Measurements from ENCODE around the gene NLRX1.
"Not testable (repeated sequence)": the region's sequence is repeated elsewhere in the genome, so short reads cannot be mapped to it uniquely, and the experiment has no call there.

The NLRX1 gene, protein sequence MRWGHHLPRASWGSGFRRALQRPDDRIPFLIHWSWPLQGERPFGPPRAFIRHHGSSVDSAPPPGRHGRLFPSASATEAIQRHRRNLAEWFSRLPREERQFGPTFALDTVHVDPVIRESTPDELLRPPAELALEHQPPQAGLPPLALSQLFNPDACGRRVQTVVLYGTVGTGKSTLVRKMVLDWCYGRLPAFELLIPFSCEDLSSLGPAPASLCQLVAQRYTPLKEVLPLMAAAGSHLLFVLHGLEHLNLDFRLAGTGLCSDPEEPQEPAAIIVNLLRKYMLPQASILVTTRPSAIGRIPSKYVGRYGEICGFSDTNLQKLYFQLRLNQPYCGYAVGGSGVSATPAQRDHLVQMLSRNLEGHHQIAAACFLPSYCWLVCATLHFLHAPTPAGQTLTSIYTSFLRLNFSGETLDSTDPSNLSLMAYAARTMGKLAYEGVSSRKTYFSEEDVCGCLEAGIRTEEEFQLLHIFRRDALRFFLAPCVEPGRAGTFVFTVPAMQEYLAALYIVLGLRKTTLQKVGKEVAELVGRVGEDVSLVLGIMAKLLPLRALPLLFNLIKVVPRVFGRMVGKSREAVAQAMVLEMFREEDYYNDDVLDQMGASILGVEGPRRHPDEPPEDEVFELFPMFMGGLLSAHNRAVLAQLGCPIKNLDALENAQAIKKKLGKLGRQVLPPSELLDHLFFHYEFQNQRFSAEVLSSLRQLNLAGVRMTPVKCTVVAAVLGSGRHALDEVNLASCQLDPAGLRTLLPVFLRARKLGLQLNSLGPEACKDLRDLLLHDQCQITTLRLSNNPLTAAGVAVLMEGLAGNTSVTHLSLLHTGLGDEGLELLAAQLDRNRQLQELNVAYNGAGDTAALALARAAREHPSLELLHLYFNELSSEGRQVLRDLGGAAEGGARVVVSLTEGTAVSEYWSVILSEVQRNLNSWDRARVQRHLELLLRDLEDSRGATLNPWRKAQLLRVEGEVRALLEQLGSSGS

DNA sequence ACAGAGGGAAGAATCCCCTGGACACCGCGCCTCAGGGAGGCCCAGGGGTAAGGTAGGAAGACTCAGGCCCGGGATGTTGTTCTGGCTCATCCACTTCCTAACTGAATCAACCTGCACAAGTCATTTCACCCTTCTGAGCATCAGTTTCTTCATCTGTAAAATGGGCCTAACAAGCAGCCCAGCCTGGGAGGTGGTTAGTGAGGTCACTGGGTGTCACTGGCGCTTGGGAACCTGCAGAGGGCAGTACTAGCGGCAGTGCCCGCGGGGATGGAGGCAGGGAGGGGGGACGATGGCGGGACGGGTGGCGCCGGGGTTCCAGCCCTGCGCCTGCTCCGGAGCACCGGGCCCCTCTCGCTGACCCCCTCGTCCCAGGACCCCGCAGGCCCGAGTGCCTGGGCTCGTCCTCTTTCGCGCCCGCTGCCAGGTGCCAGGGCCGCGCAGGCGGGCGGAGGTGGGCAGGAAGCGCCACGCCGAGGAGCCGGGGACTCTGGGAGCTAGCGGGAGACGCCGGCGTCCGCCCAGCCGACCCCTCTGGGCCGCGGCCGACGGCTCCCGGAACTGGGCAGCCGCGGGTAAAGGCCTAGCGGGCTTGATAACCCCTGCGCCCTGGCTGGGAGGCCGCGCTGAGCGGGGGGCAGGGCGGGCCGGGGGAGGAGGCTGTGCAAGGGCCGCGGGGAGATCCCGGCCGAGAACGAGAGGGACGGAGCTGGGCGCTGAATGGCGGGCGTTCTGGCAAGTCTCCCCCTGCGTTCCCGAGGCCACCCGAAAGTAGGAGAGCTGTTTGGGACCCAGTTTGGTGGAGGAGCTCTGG, at the start of gene NLRX1:
TSS of gene NLRX1 (plus strand) at position 255 of the 811 bp plus-strand sequence. CDS start 2,679 bp downstream, outside the sequence.
- Mint-ChIP-seq H3K4me3 (peak within 1 kb of the TSS; percentile 88), H3K36me3 (ENCODE audit: low read depth) (no peaks in the 10 kb centered on the region), H3K27ac (peak within 1 kb of the TSS; percentile 91), H3K27me3 (ENCODE audit: low read depth) (no peaks in the 10 kb centered on the region), H3K4me1 (ENCODE audit: low read depth) (peaks cover 16% of the 10 kb centered on the region), H3K9me3 (no peaks in the 10 kb centered on the region)

DNA sequence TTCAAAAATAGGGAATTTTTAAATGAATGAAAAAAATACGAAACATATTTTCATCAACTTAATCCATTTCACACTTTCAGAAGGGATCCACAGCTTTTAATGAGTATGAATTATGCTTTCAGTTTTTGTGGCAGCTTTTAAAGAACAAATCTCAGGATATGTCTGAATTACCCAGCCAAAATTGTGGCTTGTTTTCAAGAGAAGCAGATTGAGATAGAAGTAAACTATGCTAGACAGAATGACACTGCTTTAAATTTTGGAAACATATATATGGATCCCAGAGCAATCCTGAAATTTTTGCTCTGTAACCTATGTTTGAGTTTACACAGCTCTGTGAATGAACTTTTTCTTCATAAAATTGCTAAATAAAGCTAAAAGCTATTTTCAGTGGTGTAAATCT, 49.6 kb upstream of the NLRX1 start:
- Mint-ChIP-seq H3K27ac (no peak overlapping the region), H3K4me1 (ENCODE audit: low read depth) (peaks cover 32% of the 10 kb centered on the region), H3K9me3 (no peaks in the 10 kb centered on the region), H3K36me3 (ENCODE audit: low read depth) (peaks cover 32% of the 10 kb centered on the region), H3K27me3 (ENCODE audit: low read depth) (no peaks in the 10 kb centered on the region), H3K4me3 (no peak overlapping the region)

DNA sequence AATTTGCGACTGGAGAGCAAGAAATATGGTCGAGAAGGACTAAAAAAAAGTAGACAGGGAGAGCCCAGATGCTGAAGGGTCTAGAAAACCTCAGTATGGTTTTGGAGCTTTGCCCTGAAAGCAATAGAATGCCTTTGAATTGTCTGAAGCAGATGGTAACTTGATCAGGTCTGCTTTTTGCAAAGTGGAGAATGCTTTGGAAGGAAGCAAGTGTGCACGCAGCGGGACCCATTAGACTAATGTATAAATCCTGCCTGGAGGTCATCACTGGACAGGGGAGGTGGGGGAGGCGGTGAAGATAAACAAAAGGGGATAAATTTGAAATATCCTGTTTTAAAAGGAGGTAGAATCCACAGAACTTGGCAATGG, 47.9 kb upstream of the NLRX1 start:
- Mint-ChIP-seq H3K4me3 (peak overlapping the region; percentile 94), H3K27ac (peak overlapping the region; percentile 87), H3K27me3 (ENCODE audit: low read depth) (no peaks in the 10 kb centered on the region), H3K36me3 (ENCODE audit: low read depth) (peaks cover 27% of the 10 kb centered on the region), H3K4me1 (ENCODE audit: low read depth) (peaks cover 25% of the 10 kb centered on the region), H3K9me3 (no peaks in the 10 kb centered on the region)

DNA sequence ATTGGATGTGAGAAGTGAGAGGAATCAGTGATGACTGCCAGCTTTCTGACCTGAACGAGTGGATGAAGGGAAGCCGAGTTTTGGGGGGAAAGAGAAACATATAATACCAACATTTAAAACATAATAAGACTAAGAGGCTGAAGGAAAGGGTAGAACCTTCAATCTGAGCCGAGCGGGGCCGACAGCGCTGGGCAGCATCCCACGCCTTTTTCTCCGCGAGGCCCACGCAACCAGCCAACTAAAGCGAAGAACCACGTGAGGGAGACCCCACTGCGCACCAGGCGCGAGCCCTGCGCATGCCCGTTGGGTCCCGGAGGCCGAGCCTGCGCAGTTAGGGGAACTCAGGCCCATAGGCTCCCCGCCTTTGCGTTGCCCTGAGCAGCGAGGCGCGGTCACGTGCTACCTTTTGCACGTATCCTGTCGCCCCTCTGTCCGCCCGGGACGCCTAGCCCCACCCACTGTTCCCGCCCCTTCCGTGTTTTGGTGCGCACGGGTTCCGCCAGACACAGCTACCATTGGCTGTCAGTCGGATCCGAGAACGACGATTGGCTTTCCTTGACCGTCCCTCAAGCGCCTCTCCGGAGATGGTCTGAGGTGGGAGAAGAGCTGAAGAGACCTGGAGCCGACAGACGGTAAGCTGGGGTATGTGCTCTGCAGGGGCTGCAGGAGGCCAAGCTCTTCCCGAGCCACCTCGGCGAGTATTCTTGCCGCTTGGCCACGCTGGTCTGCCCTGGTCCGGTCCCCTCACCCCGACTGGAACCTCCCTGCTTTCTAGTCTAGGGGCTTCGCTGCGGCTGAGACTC, 47.3 kb upstream of the NLRX1 start, which contains the start of gene HINFP:
TSS of gene HINFP (plus strand) at position 573 of the 803 bp plus-strand sequence. CDS start 5,365 bp downstream, outside the sequence.
- H3K4me3 Mint-ChIP-seq, result peak within 1 kb of the TSS; percentile 94
- H3K4me1 Mint-ChIP-seq (ENCODE audit: low read depth), result peaks cover 21% of the 10 kb centered on the region

DNA sequence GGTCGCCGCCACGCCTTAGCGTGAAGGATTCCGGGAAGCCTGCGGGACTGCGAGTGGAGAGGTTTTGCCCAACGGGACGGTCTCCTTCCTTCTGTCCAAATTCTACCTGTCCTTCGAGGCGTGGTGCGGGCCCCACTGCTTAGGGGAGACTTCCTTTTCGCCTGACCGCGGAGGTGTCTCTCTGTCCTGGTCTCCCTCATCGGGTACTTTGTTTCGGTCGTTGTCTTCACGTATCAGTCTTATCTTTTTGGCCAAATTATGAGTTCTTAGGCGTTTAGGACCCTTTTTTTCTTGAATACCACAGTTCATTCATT, 46.8 kb upstream of the NLRX1 start:
- Mint-ChIP-seq H3K4me3 (peak overlapping the region; percentile 94), H3K27me3 (ENCODE audit: low read depth) (no peaks in the 10 kb centered on the region), H3K9me3 (no peaks in the 10 kb centered on the region), H3K27ac (peak overlapping the region; percentile 87), H3K4me1 (ENCODE audit: low read depth) (peaks cover 24% of the 10 kb centered on the region), H3K36me3 (ENCODE audit: low read depth) (peaks cover 22% of the 10 kb centered on the region)

More for the DNA sequence above, 47.3 kb upstream of the NLRX1 start, which contains the start of gene HINFP:
- Mint-ChIP-seq H3K36me3 (ENCODE audit: low read depth) (peaks cover 23% of the 10 kb centered on the region), H3K9me3 (no peaks in the 10 kb centered on the region), H3K27me3 (ENCODE audit: low read depth) (no peaks in the 10 kb centered on the region), H3K27ac (peak within 1 kb of the TSS; percentile 87)

DNA sequence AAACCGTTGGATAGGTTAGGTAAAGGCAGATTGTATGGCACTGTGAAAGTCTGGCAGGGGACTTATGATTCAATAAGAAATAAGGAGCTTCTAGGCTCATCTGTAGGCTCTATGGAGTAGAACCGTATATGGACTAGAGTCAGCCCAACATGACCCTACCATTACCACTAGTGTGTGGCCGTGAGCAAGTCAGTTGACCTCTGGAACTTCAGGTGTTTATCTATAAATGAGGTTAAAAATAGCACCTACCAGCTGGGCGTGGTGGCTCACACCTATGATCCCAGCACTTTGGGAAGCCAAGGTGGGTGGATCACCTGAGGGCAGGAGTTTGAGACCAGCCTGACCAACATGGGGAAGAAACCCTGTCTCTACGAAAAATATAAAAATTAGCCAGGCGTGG, 42.7 kb upstream of the NLRX1 start:
- Mint-ChIP-seq H3K36me3 (ENCODE audit: low read depth) (peaks cover 22% of the 10 kb centered on the region), H3K27ac (no peak overlapping the region), H3K9me3 (no peaks in the 10 kb centered on the region), H3K27me3 (ENCODE audit: low read depth) (no peaks in the 10 kb centered on the region), H3K4me1 (ENCODE audit: low read depth) (peaks cover 18% of the 10 kb centered on the region), H3K4me3 (no peak overlapping the region)

DNA sequence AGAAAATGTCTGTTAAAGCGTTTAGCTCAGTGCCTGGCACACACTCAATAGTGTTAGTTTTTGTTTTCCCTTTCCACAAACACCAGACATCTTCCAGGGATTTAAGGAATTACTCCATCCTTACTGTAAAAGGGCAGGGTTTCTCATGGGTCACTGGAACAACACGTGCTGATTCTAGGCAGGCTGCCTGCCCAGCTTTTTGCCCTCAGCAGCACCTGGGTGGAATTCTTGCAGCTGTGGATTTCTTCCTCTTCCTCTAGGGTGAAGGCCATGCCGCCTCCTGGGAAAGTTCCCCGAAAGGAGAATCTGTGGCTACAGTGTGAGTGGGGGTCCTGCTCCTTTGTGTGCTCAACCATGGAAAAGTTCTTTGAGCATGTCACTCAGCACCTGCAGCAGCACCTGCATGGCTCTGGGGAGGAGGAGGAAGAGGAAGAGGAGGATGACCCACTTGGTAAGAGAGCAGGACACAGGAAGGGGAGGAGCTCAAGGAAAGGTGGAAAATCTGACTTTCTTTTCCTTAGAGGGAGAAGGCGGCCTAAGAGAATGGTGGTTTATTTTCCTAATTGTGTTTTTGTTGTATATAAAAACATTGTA, 41.8 kb upstream of the NLRX1 start:
- Mint-ChIP-seq H3K9me3 (no peaks in the 10 kb centered on the region), H3K36me3 (ENCODE audit: low read depth) (peaks cover 29% of the 10 kb centered on the region), H3K4me1 (ENCODE audit: low read depth) (peaks cover 17% of the 10 kb centered on the region)

DNA sequence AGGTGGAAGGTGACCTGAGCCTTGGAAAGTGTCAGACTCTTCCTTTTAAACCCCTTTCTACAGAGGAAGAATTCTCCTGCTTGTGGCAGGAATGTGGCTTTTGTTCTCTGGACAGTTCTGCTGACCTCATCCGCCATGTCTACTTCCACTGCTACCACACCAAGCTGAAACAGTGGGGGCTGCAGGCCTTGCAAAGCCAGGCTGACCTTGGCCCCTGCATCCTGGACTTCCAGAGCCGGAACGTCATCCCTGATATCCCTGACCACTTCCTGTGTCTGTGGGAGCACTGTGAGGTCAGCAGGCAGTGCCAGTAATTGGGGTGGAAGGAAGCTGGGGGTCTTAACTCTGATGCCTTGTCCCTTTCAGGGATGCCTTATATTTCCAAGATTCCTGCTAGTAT, 37.9 kb upstream of the NLRX1 start:
- H3K4me1 Mint-ChIP-seq (ENCODE audit: low read depth), result peaks cover 5% of the 10 kb centered on the region
- H3K36me3 Mint-ChIP-seq (ENCODE audit: low read depth), result peaks cover 39% of the 10 kb centered on the region
- H3K4me3 Mint-ChIP-seq, result no peak overlapping the region
- H3K27me3 Mint-ChIP-seq (ENCODE audit: low read depth), result no peaks in the 10 kb centered on the region
- H3K9me3 Mint-ChIP-seq, result no peaks in the 10 kb centered on the region
- H3K27ac Mint-ChIP-seq, result no peak overlapping the region

More for the DNA sequence above, 41.8 kb upstream of the NLRX1 start:
- H3K27me3 Mint-ChIP-seq (ENCODE audit: low read depth), result no peaks in the 10 kb centered on the region
- H3K4me3 Mint-ChIP-seq, result no peak overlapping the region
- no peak overlapping the region for H3K27ac Mint-ChIP-seq

DNA sequence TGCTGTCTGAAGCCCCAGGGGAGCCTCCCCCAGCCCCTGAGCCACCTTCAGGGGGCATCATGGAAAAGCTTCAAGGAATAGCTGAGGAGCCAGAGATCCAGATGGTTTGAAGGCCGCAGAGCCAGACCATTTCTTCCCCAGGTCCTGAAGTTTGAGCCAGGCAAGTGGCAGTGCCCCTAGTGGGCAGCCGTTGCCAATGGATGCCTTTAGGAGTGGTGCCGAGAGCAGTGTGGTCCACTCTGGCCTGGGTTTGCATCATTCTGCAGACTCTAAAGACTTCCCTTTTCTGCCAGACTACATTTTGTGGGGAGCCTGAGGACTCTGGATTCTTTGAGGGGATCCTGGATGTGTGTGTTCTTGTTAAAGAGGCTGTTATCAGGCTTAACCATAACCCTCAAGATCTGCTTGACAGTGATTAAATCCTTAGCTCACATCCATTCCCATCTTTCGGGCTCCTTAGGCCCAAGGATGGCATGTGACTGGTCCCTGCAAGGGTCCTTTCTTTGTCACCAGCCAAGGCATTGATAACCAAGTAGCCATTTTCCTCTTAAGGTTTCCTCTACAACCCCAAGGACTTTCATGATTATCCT, 34.0 kb upstream of the NLRX1 start:
- peaks cover 15% of the 10 kb centered on the region for H3K27me3 Mint-ChIP-seq (ENCODE audit: low read depth)
- no peak overlapping the region for H3K4me3 Mint-ChIP-seq
- peaks cover 35% of the 10 kb centered on the region for H3K36me3 Mint-ChIP-seq (ENCODE audit: low read depth)
- H3K27ac Mint-ChIP-seq, result no peak overlapping the region
- no peaks in the 10 kb centered on the region for H3K4me1 Mint-ChIP-seq (ENCODE audit: low read depth)
- H3K9me3 Mint-ChIP-seq, result no peaks in the 10 kb centered on the region

DNA sequence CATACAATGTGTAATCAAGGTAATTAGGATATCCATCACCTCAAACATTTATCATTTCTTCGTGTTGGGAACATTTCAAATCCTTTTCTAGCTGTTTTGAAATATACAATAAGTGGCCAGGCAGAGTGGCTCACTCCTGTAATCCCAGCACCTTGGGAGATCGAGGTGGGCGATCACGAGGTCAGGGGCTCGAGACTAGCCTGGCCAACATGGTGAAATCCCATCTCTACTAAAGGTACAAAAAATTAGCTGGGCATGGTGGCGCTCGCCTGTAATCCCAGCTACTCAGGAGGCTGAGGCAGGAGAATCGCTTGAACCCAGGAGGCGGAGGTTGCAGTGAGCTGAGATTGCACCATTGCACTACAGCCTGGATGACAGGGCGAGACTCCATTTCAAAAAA, 29.2 kb upstream of the NLRX1 start:
- H3K4me1 Mint-ChIP-seq (ENCODE audit: low read depth); H3K27ac Mint-ChIP-seq; H3K4me3 Mint-ChIP-seq; H3K9me3 Mint-ChIP-seq; H3K36me3 Mint-ChIP-seq (ENCODE audit: low read depth): not testable (repeated sequence)
- H3K27me3 Mint-ChIP-seq (ENCODE audit: low read depth), result peaks cover 23% of the 10 kb centered on the region

DNA sequence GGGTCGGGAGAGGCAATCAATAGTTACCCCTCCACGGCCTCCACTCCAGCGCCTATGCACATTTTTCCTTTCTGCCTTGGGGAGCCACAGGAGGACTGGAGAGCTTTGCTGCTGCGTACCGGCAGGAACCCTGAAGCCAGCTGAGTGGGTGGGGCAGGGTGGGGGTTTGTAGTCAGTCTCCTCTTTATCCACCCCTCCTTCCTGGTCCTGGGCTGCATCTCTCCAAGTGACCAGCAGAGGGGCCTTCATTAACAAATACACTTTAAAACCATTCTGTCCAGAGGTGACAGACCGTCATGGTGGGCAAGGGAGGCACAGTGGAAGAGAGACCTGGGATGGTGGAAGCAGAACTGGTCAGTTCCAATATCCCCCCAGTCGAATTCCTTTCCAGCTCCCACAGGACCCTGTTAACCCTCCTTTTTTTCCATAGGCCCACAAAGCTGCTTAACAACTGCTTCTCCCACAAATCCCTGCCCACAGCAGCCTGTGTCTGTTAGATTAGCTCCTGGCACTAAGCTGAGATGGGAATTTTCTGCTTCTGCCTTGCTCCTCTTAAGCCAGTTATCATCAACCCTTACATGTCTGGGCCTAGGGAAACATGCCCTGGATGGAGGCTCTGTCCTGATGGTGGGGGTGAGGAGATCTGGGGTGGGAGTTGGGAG, 23.6 kb upstream of the NLRX1 start:
- no peaks in the 10 kb centered on the region for H3K36me3 Mint-ChIP-seq (ENCODE audit: low read depth)
- H3K9me3 Mint-ChIP-seq, result no peaks in the 10 kb centered on the region
- no peak overlapping the region for H3K4me3 Mint-ChIP-seq
- H3K27ac Mint-ChIP-seq, result no peak overlapping the region
- peaks cover 53% of the 10 kb centered on the region for H3K27me3 Mint-ChIP-seq (ENCODE audit: low read depth)
- H3K4me1 Mint-ChIP-seq (ENCODE audit: low read depth), result peaks cover 7% of the 10 kb centered on the region

DNA sequence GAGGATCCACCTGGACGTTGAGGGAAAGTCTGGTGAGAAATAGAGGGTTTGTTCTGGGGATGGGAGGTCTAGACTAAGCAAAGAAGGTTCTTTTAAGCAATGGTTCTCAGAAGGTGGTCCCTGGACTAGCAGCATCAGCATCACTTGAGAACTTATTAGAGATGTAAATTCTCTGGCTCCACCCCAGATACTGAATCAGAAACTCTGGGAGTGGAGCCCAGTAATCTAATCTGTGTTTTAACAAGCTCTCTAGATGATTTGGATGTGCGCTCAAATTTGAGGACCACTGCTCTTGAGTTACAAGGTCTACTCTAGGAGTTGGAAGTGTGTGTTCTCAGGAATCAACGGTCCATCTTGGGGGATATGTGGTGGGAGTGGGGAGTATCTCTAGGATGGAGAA, 23.0 kb upstream of the NLRX1 start:
- Mint-ChIP-seq H3K27ac (no peak overlapping the region), H3K36me3 (ENCODE audit: low read depth) (no peaks in the 10 kb centered on the region), H3K9me3 (no peaks in the 10 kb centered on the region), H3K27me3 (ENCODE audit: low read depth) (peaks cover 59% of the 10 kb centered on the region), H3K4me3 (no peak overlapping the region), H3K4me1 (ENCODE audit: low read depth) (peaks cover 7% of the 10 kb centered on the region)
